GM21526 (cell line): ENCODE data around the gene SLC35G1.
A peak's percentile ranks its signal among the peaks of the same experiment; 100 is the strongest.

Source experiments
- ATAC-seq: cut with Tn5 transposase; IDR thresholded peaks from one replicate; pipeline ENCODE4 v1.9.1; 2021; ENCODE audit warnings: moderate library complexity; ENCODE audit not compliant: unreplicated experiment, low FRiP score

SLC35G1 gene

GRCh38 chr10:93893646-93894515, at the start of gene SLC35G1:
TSS of gene SLC35G1 (plus strand) at chr10:93893978. CDS start at chr10:93894034, 56 bp downstream.
- ATAC-seq, result peak; percentile 89

GRCh38 chr10:93844979-93845626, 48.7 kb upstream of the SLC35G1 start:
- no peak for ATAC-seq

GRCh38 chr10:93849593-93849992, 44.2 kb upstream of the SLC35G1 start:
- no peak for ATAC-seq

- ATAC-seq, result no peak
These were observed 43.5 kb upstream of the SLC35G1 start for GRCh38 chr10:93850031-93851015.

GRCh38 chr10:93851169-93851568, 42.6 kb upstream of the SLC35G1 start:
- ATAC-seq, result peak; percentile 86

GRCh38 chr10:93852476-93853095, 41.2 kb upstream of the SLC35G1 start:
- ATAC-seq, result no peak

GRCh38 chr10:93854975-93855374, 38.8 kb upstream of the SLC35G1 start:
- no peak for ATAC-seq

GRCh38 chr10:93856349-93857145, 37.2 kb upstream of the SLC35G1 start:
- no peak for ATAC-seq

GRCh38 chr10:93859049-93859655, 34.6 kb upstream of the SLC35G1 start:
- ATAC-seq, result no peak

GRCh38 chr10:93861825-93862224, 32.0 kb upstream of the SLC35G1 start:
- no peak for ATAC-seq

GRCh38 chr10:93865794-93866425, 27.9 kb upstream of the SLC35G1 start:
- ATAC-seq, result no peak

GRCh38 chr10:93867525-93867924, 26.3 kb upstream of the SLC35G1 start:
- ATAC-seq, result no peak

GRCh38 chr10:93871671-93872204, 22.0 kb upstream of the SLC35G1 start:
- ATAC-seq, result no peak

- ATAC-seq, result no peak
These were observed 21.2 kb upstream of the SLC35G1 start for GRCh38 chr10:93872375-93873158.

- no peak for ATAC-seq
These were observed 20.2 kb upstream of the SLC35G1 start for GRCh38 chr10:93873420-93874115.

- ATAC-seq, result no peak
These were observed 19.3 kb upstream of the SLC35G1 start for GRCh38 chr10:93874309-93875031.
